Measurements from ENCODE around the gene PLAC9. TPM values are rescaled to one million over a fixed set of nuclear protein-coding genes. Genes with fewer than 3 reads are reported as not detected.

Gene PLAC9
- total RNA-seq, 1 donor from 2014 or later: 0.82 TPM

Other genes starting within 250 kb of the PLAC9 start
- gene SFTPD, start 183.6 kb upstream of the PLAC9 start, total RNA-seq: 0.41 TPM
- 6.1 TPM for gene TMEM254, start 54.1 kb upstream of the PLAC9 start, total RNA-seq
- gene ANXA11, start 72.8 kb downstream of the PLAC9 start, total RNA-seq: 2.0 TPM
- gene MAT1A, start 156.9 kb downstream of the PLAC9 start, total RNA-seq: under 0.01 TPM
- 0.41 TPM for gene DYDC1, start 224.0 kb downstream of the PLAC9 start, total RNA-seq
- 2.4 TPM for gene DYDC2, start 224.1 kb downstream of the PLAC9 start, total RNA-seq

Data from frontal cortex (tissue), 1 donor.